GM23248 (cell line): Measurements from ENCODE around the gene PRIMA1. TPM values are rescaled to one million over a fixed set of nuclear protein-coding genes. Genes with fewer than 3 reads are reported as not detected.

Source experiments
- DNase-seq: peaks from one replicate; pipeline ENCODE4 v3.0.0-alpha.2; 2015
- H2AFZ ChIP-seq: fragments of 200-600 bp; sonication (generic); 2 replicates; pipeline ENCODE4 v1.6.1; 2016; ENCODE audit warnings: antibody characterized with exemption
- H3F3A ChIP-seq: fragments of 200-600 bp; sonication (generic); 2 replicates; pipeline ENCODE4 v1.6.1; 2016; ENCODE audit warnings: mild to moderate bottlenecking, antibody characterized with exemption, mixed run types; ENCODE audit not compliant: insufficient read depth
- H3K27ac ChIP-seq: fragments of 200-600 bp; sonication (generic); 2 replicates; pipeline ENCODE4 v1.5.1; 2016; ENCODE audit warnings: mild to moderate bottlenecking
- H3K27me3 ChIP-seq: fragments of 200-600 bp; sonication (generic); replicated peaks from 2 replicates; pipeline ENCODE4 v1.6.1; 2016; ENCODE audit warnings: mild to moderate bottlenecking; ENCODE audit not compliant: insufficient read depth
- H3K36me3 ChIP-seq: fragments of 200-600 bp; sonication (generic); 2 replicates; pipeline ENCODE4 v1.6.1; 2016; ENCODE audit warnings: low read depth, mild to moderate bottlenecking
- H3K4me1 ChIP-seq: fragments of 200-600 bp; sonication (generic); 2 replicates; pipeline ENCODE4 v1.6.1; 2016; ENCODE audit warnings: mild to moderate bottlenecking; ENCODE audit not compliant: insufficient read depth
- H3K4me2 ChIP-seq: fragments of 200-600 bp; sonication (generic); one replicate; pipeline ENCODE4 v1.6.1; 2016; ENCODE audit warnings: mild to moderate bottlenecking; ENCODE audit not compliant: unreplicated experiment
- H3K4me3 ChIP-seq: fragments of 200-600 bp; sonication (generic); 2 replicates; pipeline ENCODE4 v1.5.1; 2016; ENCODE audit warnings: mild to moderate bottlenecking
- H3K79me2 ChIP-seq: fragments of 200-600 bp; sonication (generic); 2 replicates; pipeline ENCODE4 v1.6.1; 2016; ENCODE audit warnings: mild to moderate bottlenecking; ENCODE audit not compliant: insufficient read depth
- H3K9ac ChIP-seq: fragments of 200-600 bp; sonication (generic); 2 replicates; pipeline ENCODE4 v1.6.1; 2016; ENCODE audit warnings: mild to moderate bottlenecking
- H3K9me2 ChIP-seq: fragments of 200-600 bp; sonication (generic); 2 replicates; pipeline ENCODE4 v1.6.1; 2016; ENCODE audit warnings: mixed run types, mild to moderate bottlenecking, moderate library complexity; ENCODE audit not compliant: insufficient read depth
- H3K9me3 ChIP-seq: fragments of 200-600 bp; sonication (generic); one replicate; pipeline ENCODE4 v1.6.1; 2017; ENCODE audit warnings: low read depth
- H4K20me1 ChIP-seq: fragments of 200-600 bp; sonication (generic); 2 replicates; pipeline ENCODE4 v1.6.0; 2016; ENCODE audit not compliant: insufficient read depth
- EZH2 ChIP-seq: fragments of 200-600 bp; sonication (generic); IDR thresholded peaks from 2 replicates; pipeline ENCODE4 v1.6.1; 2018; ENCODE audit warnings: antibody characterized with exemption, mild to moderate bottlenecking; ENCODE audit not compliant: insufficient read depth, poor library complexity, severe bottlenecking
- EZH2phosphoT487 ChIP-seq: fragments of 200-600 bp; sonication (generic); IDR thresholded peaks from 2 replicates; pipeline ENCODE4 v1.6.1; 2018; ENCODE audit warnings: antibody characterized with exemption, moderate library complexity, mild to moderate bottlenecking, low read depth; ENCODE audit not compliant: insufficient read depth
- WGBS, 2 experiments: methylation state at CpG; one replicate each; pipeline ENCODE4 v1.1.6; 2015 to 2017; ENCODE audit warnings: low lambda C conversion rate in 2 of 2, low coverage in 1 of 2; ENCODE audit errors: missing lambda C conversion rate in 2 of 2; 5-methylcytosine and 5-hydroxymethylcytosine counted together
- in situ Hi-C: fragments of 300-500 bp; cut with MboI; formaldehyde crosslinking; loops from 2 replicates; pipeline ENCODE4 v1.15.0; 2020
- polyA plus RNA-seq: library from polyadenylated mRNA; unstranded; fragments of >200 nt; fragmentation: Nextera tagmentation; extraction: Ambion mirVana; gene quantifications from 2 replicates; pipeline ENCODE4 v1.2.1, GENCODE V29; 2016
- total RNA-seq: library from RNA; depleted of rRNA; stranded (reverse); fragments of >200 nt; shearing (Covaris generic); gene quantifications from 2 replicates; pipeline ENCODE4 v1.2.3, GENCODE V29; 2014

The PRIMA1 gene
- total and polyA plus RNA-seq, 2 experiments from 2014 or later: 0.43 TPM; not detected in 1

DNA sequence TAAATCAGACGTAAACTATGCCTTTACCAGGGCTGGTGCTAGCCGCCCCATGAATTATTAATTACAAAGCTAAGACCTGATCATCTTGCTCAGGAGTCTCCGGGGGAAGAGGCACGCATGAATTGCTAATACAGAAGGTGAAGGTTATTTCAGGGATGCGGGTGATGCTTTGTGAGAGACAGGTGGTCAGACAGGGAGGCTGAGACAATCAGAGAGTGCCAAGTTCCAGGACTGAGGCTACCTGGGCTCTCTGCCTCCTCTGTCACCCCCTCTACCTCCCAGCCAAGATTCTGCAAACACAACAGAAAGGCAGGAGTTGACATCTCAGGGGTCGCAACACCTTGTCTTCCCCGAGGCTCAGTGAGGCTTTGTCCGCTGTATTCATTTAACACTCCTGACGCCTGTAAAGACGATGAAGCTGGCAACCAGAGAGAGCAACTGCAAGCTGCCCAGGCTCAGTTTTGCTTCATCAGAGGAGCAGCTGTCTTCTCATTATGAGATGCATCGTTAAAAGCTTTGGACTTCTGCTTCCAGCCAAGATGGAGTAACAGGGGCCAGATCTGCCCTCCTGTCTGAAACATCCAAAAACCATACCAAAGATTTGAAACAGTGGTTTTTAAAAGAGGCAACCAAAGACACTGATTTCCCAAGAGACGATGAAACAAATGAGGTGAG is 46.6 kb downstream of the PRIMA1 start:
- Histone ChIP-seq H3K27me3 (no peaks in the 10 kb centered on the region), H3K9me2 (no peaks in the 10 kb centered on the region)
- in situ Hi-C loops: no loop called here

DNA sequence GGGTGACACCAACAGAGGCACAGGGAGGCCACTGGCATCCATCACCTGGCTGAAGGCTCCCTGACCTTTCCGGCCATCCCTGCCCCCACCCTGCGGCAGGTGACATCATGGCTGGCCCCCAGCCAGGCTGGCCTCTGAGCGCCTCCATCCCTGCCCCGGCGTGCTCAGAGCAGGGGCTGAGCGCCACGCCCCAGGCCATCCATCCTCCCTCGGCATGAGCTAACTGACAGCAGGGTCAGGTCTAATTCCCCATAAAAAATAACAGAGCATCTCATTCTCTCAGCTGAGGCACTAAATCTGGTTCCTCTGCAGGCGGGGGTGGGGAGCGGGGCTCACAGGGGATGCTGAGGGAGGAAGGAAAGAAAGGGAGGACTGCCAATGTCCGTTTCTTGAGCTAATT is 50.7 kb downstream of the PRIMA1 start:
- H3F3A ChIP-seq: no peaks in the 10 kb centered on the region
- no peaks in the 10 kb centered on the region for H3K79me2 ChIP-seq
- no peaks in the 10 kb centered on the region for H4K20me1 ChIP-seq
- no peak overlapping the region for H3K4me3 ChIP-seq
- in situ Hi-C loops: no loop called here
- no peaks in the 10 kb centered on the region for H3K4me1 ChIP-seq
- DNase-seq: no peak
- no peaks in the 10 kb centered on the region for H3K9me2 ChIP-seq
- no peaks in the 10 kb centered on the region for H3K36me3 ChIP-seq
- no peaks in the 10 kb centered on the region for H3K27me3 ChIP-seq
- H3K27ac ChIP-seq: no peak overlapping the region
- H3K4me2 ChIP-seq: no peak overlapping the region
- H3K9ac ChIP-seq: no peak overlapping the region
- TF ChIP-seq EZH2: no peak
- no peak for TF ChIP-seq EZH2phosphoT487
- no peaks in the 10 kb centered on the region for H3K9me3 ChIP-seq
- H2AFZ ChIP-seq: no peak overlapping the region
- WGBS, 2 experiments: 73 to 77% methylated on average over 11 of the region's 11 CpGs

More for the DNA sequence above, 46.6 kb downstream of the PRIMA1 start:
- H3K27ac ChIP-seq: no peak overlapping the region
- no peaks in the 10 kb centered on the region for H3K36me3 ChIP-seq
- DNase-seq: no peak
- no peaks in the 10 kb centered on the region for H3K79me2 ChIP-seq
- 60 to 61% methylated on average over 12 of the region's 12 CpGs for WGBS, 2 experiments
- H3K9me3 ChIP-seq: no peaks in the 10 kb centered on the region
- TF ChIP-seq EZH2phosphoT487: no peak
- no peak for TF ChIP-seq EZH2
- H3K4me3 ChIP-seq: no peak overlapping the region
- no peak overlapping the region for H3K9ac ChIP-seq
- no peaks in the 10 kb centered on the region for H3K4me1 ChIP-seq
- no peaks in the 10 kb centered on the region for H4K20me1 ChIP-seq
- no peaks in the 10 kb centered on the region for H3F3A ChIP-seq
- no peak overlapping the region for H2AFZ ChIP-seq
- H3K4me2 ChIP-seq: no peak overlapping the region

DNA sequence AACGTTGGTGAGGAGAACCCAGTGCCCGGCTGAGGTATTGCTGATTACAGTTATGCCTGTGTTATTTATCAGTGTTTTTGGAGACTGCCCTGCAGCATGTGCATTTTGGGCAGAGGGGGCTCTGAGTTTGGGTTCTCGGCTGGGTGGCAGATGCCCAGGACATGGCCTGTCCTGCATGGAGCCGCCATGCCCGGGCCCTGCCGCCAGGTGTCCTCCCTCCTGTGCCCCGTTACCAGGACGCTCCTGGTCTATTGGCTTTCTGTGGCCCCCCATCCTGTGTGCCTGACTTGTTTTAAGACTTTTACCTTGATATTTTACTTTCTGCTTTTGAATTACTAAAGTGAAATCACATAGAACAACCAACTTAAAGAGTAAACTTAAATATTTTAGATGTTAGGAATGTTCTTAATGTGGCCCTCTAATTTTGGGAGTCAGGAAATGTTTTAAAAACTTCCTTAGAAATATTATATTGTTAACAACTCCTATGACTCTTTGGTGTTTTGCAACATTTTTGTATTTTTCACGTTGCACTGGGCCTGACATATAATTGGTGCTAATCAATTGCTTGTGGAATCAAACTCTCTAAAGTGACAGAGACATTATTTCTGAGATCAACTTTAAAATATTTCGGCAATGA is 51.8 kb downstream of the PRIMA1 start:
- no peaks in the 10 kb centered on the region for H3K4me1 ChIP-seq
- H3K4me3 ChIP-seq: no peak overlapping the region
- 63 to 68% methylated on average over 10 of the region's 10 CpGs for WGBS, 2 experiments
- no peak for TF ChIP-seq EZH2phosphoT487
- TF ChIP-seq EZH2: no peak
- no peaks in the 10 kb centered on the region for H3K27me3 ChIP-seq
- no peak overlapping the region for H3K4me2 ChIP-seq
- H3K9me2 ChIP-seq: no peaks in the 10 kb centered on the region
- no peaks in the 10 kb centered on the region for H3F3A ChIP-seq
- no peaks in the 10 kb centered on the region for H3K9me3 ChIP-seq
- H3K79me2 ChIP-seq: no peaks in the 10 kb centered on the region
- in situ Hi-C loops: no loop called here
- DNase-seq: no peak
- H4K20me1 ChIP-seq: no peaks in the 10 kb centered on the region
- no peak overlapping the region for H3K9ac ChIP-seq
- H2AFZ ChIP-seq: no peak overlapping the region
- H3K27ac ChIP-seq: no peak overlapping the region
- H3K36me3 ChIP-seq: no peaks in the 10 kb centered on the region

GRCh38 chr14:93735206-93735605 is 53.1 kb downstream of the PRIMA1 start:
- no peaks in the 10 kb centered on the region for H3K27me3 ChIP-seq
- no peak overlapping the region for H3K27ac ChIP-seq
- H3K36me3 ChIP-seq: no peaks in the 10 kb centered on the region
- no peaks in the 10 kb centered on the region for H3F3A ChIP-seq
- H3K4me1 ChIP-seq: no peaks in the 10 kb centered on the region
- no peaks in the 10 kb centered on the region for H3K9me2 ChIP-seq
- DNase-seq: no peak
- H3K9me3 ChIP-seq: no peaks in the 10 kb centered on the region
- H4K20me1 ChIP-seq: no peaks in the 10 kb centered on the region
- no peak overlapping the region for H3K9ac ChIP-seq
- in situ Hi-C loops: no loop called here
- no peak overlapping the region for H2AFZ ChIP-seq
- H3K79me2 ChIP-seq: no peaks in the 10 kb centered on the region
- 73 to 77% methylated on average over 12 of the region's 12 CpGs for WGBS, 2 experiments
- no peak for TF ChIP-seq EZH2phosphoT487
- no peak for TF ChIP-seq EZH2
- no peak overlapping the region for H3K4me2 ChIP-seq
- H3K4me3 ChIP-seq: no peak overlapping the region
